Measurements from ENCODE around the gene ZNF862. TPM values are rescaled to one million over a fixed set of nuclear protein-coding genes. Genes with fewer than 3 reads are reported as not detected.
"Not testable (repeated sequence)": the region's sequence is repeated elsewhere in the genome, so short reads cannot be mapped to it uniquely, and the experiment has no call there.

The ZNF862 gene
- total RNA-seq, 2 experiments from 2014 or later = 18.1 to 21.4 TPM

- H3K4me3 Mint-ChIP-seq = no peak overlapping the region
- no peaks in the 10 kb centered on the region for H3K9me3 Mint-ChIP-seq
- intact Hi-C loops (cut with micrococcal nuclease) = loop anchor here (10.0 kb wide), 1 partner anchor 393 kb away; no protein-coding TSS in a partner anchor
- no peak for DNase-seq
- H3K36me3 Mint-ChIP-seq = peaks cover 9% of the 10 kb centered on the region
- CTCF ChIA-PET = interaction anchor here (1.0 to 2.7 kb wide), 3 partner anchors 43 to 393 kb away, joined by 3 to 7 read pairs (median 3); partner anchors contain the start of gene ZNF862
- no peaks in the 10 kb centered on the region for H3K27me3 Mint-ChIP-seq
- POLR2A ChIA-PET = interaction anchor here (0.8 kb wide), 1 partner anchor 27 kb away, joined by 3 read pairs; no protein-coding TSS in a partner anchor
- H3K4me1 Mint-ChIP-seq (ENCODE audit: low read depth) = peaks cover 11% of the 10 kb centered on the region
- no peak overlapping the region for H3K27ac Mint-ChIP-seq
These were observed 43.4 kb downstream of the ZNF862 start for GRCh38 chr7:149881328-149882247.

GRCh38 chr7:149882248-149883047, 44.3 kb downstream of the ZNF862 start:
- Mint-ChIP-seq H3K4me1 (ENCODE audit: low read depth) (peaks cover 10% of the 10 kb centered on the region), H3K36me3 (peaks cover 6% of the 10 kb centered on the region), H3K9me3 (no peaks in the 10 kb centered on the region), H3K27me3 (no peaks in the 10 kb centered on the region), H3K27ac (no peak overlapping the region), H3K4me3 (no peak overlapping the region)
- intact Hi-C loops (cut with micrococcal nuclease) = loop anchor here (10.0 kb wide), 1 partner anchor 392 kb away; no protein-coding TSS in a partner anchor
- POLR2A ChIA-PET = interaction anchor here (0.8 kb wide), 1 partner anchor 28 kb away, joined by 3 read pairs; no protein-coding TSS in a partner anchor
- DNase-seq = no peak
- CTCF ChIA-PET = interaction anchor here (0.8 to 2.7 kb wide), 8 partner anchors 8 to 393 kb away, joined by 3 to 7 read pairs (median 5); partner anchors contain the start of gene ZNF862

DNA sequence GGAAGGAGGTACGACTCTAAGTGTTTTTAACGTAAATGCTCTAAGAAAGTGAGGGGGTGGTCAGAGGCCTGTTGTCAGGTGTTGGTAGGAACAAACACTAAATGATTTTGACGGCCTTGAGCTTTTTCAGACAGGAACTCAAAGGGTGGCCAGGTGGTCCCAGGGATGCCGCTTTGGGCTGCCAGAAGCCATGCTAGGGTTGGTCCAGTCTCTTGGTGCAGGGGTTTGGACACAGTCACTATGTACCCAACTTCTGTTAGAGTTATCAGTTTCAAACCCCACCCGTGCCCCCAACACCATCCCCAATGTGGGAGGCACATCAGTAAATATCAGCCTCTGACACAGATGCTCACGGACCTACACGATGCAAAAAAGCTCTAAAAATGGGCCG, 44.9 kb downstream of the ZNF862 start:
- DNase-seq = no peak
- H3K27ac Mint-ChIP-seq = no peak overlapping the region
- H3K4me3 Mint-ChIP-seq = no peak overlapping the region
- ChIA-PET CTCF (interaction anchor here (0.6 to 2.7 kb wide), 14 partner anchors 8 to 453 kb away, joined by 3 to 7 read pairs (median 5); partner anchors contain the start of gene ZNF862), POLR2A (no interaction called here)
- peaks cover 5% of the 10 kb centered on the region for H3K36me3 Mint-ChIP-seq
- H3K27me3 Mint-ChIP-seq = no peaks in the 10 kb centered on the region
- no peaks in the 10 kb centered on the region for H3K9me3 Mint-ChIP-seq
- H3K4me1 Mint-ChIP-seq (ENCODE audit: low read depth) = peaks cover 5% of the 10 kb centered on the region
- intact Hi-C loops (cut with micrococcal nuclease) = loop anchor here (10.0 kb wide), 1 partner anchor 392 kb away; no protein-coding TSS in a partner anchor

DNA sequence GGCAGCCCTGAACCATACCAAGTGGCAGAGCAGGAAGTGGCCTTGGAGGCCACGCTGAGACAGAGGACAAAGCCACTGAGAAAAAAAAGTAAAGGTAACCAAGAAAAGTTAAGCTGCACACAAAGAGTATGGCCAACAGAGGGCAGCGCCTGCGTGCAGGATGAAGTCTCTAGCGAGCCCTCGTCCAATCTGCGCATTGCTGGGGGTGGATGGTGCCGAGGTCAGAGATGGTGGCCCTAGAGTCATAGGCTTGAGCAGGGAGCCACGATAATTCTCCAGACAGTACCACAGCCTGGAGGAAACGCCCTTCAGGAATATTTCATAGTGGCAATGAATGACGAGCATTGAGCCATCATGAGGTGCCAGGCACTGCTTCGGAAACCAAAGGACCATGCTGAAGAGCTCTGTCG, 45.3 kb downstream of the ZNF862 start:
- Mint-ChIP-seq H3K4me3 (no peak overlapping the region), H3K27ac (no peak overlapping the region), H3K27me3 (no peaks in the 10 kb centered on the region), H3K36me3 (peaks cover 5% of the 10 kb centered on the region), H3K9me3 (no peaks in the 10 kb centered on the region), H3K4me1 (ENCODE audit: low read depth) (peaks cover 1% of the 10 kb centered on the region)
- intact Hi-C loops (cut with micrococcal nuclease) = loop anchor here (10.0 kb wide), 1 partner anchor 391 kb away; no protein-coding TSS in a partner anchor
- ChIA-PET CTCF (interaction anchor here (0.6 to 2.7 kb wide), 13 partner anchors 9 to 452 kb away, joined by 3 to 7 read pairs (median 5); partner anchors contain the start of gene ZNF862), POLR2A (interaction anchor here (0.6 kb wide), 1 partner anchor 12 kb away, joined by 4 read pairs; no protein-coding TSS in a partner anchor)
- peak; percentile 73 for DNase-seq

- ChIA-PET POLR2A (interaction anchor here (0.6 kb wide), 1 partner anchor 12 kb away, joined by 4 read pairs; no protein-coding TSS in a partner anchor), CTCF (interaction anchor here (1.1 to 2.7 kb wide), 11 partner anchors 9 to 452 kb away, joined by 3 to 7 read pairs (median 5); partner anchors contain the start of gene ZNF862)
- Mint-ChIP-seq H3K4me1 (ENCODE audit: low read depth) (no peaks in the 10 kb centered on the region), H3K27me3 (no peaks in the 10 kb centered on the region), H3K36me3 (peaks cover 5% of the 10 kb centered on the region), H3K9me3 (no peaks in the 10 kb centered on the region), H3K27ac (no peak overlapping the region), H3K4me3 (no peak overlapping the region)
- intact Hi-C loops (cut with micrococcal nuclease) = loop anchor here (10.0 kb wide), 1 partner anchor 391 kb away; no protein-coding TSS in a partner anchor
- no peak for DNase-seq
These were observed 45.8 kb downstream of the ZNF862 start for GRCh38 chr7:149884016-149884415.

DNA sequence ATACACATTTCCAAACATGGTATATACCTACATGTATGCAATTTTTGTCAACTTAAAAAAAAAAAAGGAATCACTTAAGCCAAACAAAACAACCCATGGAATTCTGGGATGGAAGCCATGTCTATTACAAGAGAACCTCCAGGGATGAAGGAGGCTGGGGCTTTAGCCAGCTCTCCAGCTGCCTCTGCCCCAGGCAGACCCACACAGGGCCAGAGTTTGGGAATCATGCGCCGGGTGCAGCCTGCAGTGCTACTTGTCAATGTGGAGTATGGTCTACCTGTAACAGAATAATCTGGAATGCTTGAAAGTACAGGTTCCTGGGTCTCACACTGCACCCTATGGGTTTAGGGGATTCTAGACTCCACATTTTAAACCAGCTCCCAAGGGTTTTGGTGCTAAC, 46.4 kb downstream of the ZNF862 start:
- intact Hi-C loops (cut with micrococcal nuclease) = loop anchor here (10.0 kb wide), 1 partner anchor 390 kb away; no protein-coding TSS in a partner anchor
- no peak for DNase-seq
- peaks cover 3% of the 10 kb centered on the region for H3K36me3 Mint-ChIP-seq
- POLR2A ChIA-PET = no interaction called here
- H3K27ac Mint-ChIP-seq = no peak overlapping the region
- no peaks in the 10 kb centered on the region for H3K9me3 Mint-ChIP-seq
- H3K4me1 Mint-ChIP-seq (ENCODE audit: low read depth) = no peaks in the 10 kb centered on the region
- CTCF ChIA-PET = interaction anchor here (1.1 to 2.7 kb wide), 5 partner anchors 8 to 451 kb away, joined by 3 to 7 read pairs (median 5); partner anchors contain the start of gene ZNF862
- no peak overlapping the region for H3K4me3 Mint-ChIP-seq
- no peaks in the 10 kb centered on the region for H3K27me3 Mint-ChIP-seq

GRCh38 chr7:149885191-149886017, 47.2 kb downstream of the ZNF862 start:
- DNase-seq = no peak
- Mint-ChIP-seq H3K4me3 (no peak overlapping the region), H3K27me3 (no peaks in the 10 kb centered on the region), H3K4me1 (ENCODE audit: low read depth) (no peaks in the 10 kb centered on the region), H3K9me3 (no peaks in the 10 kb centered on the region), H3K36me3 (peaks cover 2% of the 10 kb centered on the region), H3K27ac (no peak overlapping the region)
- intact Hi-C loops (cut with micrococcal nuclease) = loop anchor here (10.0 kb wide), 1 partner anchor 389 kb away; no protein-coding TSS in a partner anchor
- POLR2A ChIA-PET = no interaction called here
- CTCF ChIA-PET = interaction anchor here (0.7 kb wide), 1 partner anchor 24 kb away, joined by 3 read pairs; no protein-coding TSS in a partner anchor

- H3K4me1 Mint-ChIP-seq (ENCODE audit: low read depth) = no peaks in the 10 kb centered on the region
- intact Hi-C loops (cut with micrococcal nuclease) = loop anchor here (10.0 kb wide), 1 partner anchor 389 kb away; no protein-coding TSS in a partner anchor
These were observed 47.8 kb downstream of the ZNF862 start for GRCh38 chr7:149886018-149886415.

GRCh38 chr7:149887311-149887710, 49.1 kb downstream of the ZNF862 start:
- no peaks in the 10 kb centered on the region for H3K9me3 Mint-ChIP-seq
- no peaks in the 10 kb centered on the region for H3K27me3 Mint-ChIP-seq
- no peak for DNase-seq
- no peak overlapping the region for H3K27ac Mint-ChIP-seq
- ChIA-PET CTCF (no interaction called here), POLR2A (no interaction called here)
- H3K4me3 Mint-ChIP-seq = no peak overlapping the region
- intact Hi-C loops (cut with micrococcal nuclease) = loop anchor here (10.0 kb wide), 1 partner anchor 387 kb away; no protein-coding TSS in a partner anchor
- no peaks in the 10 kb centered on the region for H3K4me1 Mint-ChIP-seq (ENCODE audit: low read depth)
- H3K36me3 Mint-ChIP-seq = peaks cover 2% of the 10 kb centered on the region

More at GRCh38 chr7:149886018-149886415, 47.8 kb downstream of the ZNF862 start:
- no peaks in the 10 kb centered on the region for H3K27me3 Mint-ChIP-seq
- POLR2A ChIA-PET = no interaction called here
- peaks cover 2% of the 10 kb centered on the region for H3K36me3 Mint-ChIP-seq
- no peaks in the 10 kb centered on the region for H3K9me3 Mint-ChIP-seq
- CTCF ChIA-PET = no interaction called here
- no peak overlapping the region for H3K27ac Mint-ChIP-seq
- no peak for DNase-seq
- no peak overlapping the region for H3K4me3 Mint-ChIP-seq

DNA sequence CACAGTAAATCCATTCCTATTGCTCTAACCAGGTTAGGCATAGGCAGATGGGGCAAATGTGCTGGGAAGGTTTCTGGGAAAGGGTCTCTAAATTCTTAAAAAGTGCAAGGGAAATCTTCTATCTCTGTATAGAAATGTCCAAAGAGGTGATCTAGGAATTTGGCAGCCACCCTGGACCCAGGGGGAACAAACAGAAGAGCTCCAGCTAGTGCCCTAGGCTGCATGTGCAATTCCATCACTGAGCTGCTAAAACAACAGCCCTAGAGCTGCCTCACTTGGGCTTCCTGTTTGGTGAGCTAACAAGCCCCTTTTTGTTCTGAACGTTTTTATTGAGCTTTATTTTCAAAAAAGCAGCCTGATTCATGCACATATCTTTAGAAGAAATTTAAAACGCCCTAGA, 52.5 kb downstream of the ZNF862 start:
- CTCF ChIA-PET; H3K9me3 Mint-ChIP-seq; H3K27ac Mint-ChIP-seq; H3K36me3 Mint-ChIP-seq; DNase-seq; H3K27me3 Mint-ChIP-seq; H3K4me1 Mint-ChIP-seq (ENCODE audit: low read depth); intact Hi-C loops (cut with micrococcal nuclease); H3K4me3 Mint-ChIP-seq; POLR2A ChIA-PET: not testable (repeated sequence)

DNA sequence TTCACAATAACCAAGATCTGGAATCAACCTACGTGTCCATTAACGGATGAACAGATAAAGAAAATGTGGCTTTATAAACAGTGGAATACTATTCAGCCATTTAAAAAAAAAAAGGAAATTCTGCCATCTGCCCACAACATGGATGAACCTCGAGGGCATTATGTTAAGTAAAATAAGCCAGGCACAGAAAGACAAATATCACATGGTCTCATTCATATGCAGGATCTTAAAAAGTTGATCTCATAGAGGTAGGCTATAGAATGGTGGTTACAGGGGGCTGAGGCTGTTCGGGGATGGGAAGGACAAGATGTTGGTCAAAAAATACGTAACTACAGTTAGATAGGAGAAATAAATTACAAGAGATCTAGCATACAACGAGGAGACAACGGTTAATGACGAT, 56.8 kb downstream of the ZNF862 start:
- CTCF ChIA-PET; DNase-seq; POLR2A ChIA-PET; intact Hi-C loops (cut with micrococcal nuclease); H3K9me3 Mint-ChIP-seq; H3K4me3 Mint-ChIP-seq; H3K36me3 Mint-ChIP-seq; H3K27me3 Mint-ChIP-seq; H3K4me1 Mint-ChIP-seq (ENCODE audit: low read depth); H3K27ac Mint-ChIP-seq: not testable (repeated sequence)

All from activated CD4-positive, alpha-beta memory T cell treated with anti-CD3 and anti-CD28 coated beads for 36 hours (primary cell).